T1000 (cell line): ENCODE data around the gene LKAAEAR1.

Source experiments
- DNase-seq: peaks from one replicate; lab custom pipeline; 2025; ENCODE audit warnings: mixed read lengths; lab: John Stamatoyannopoulos, UW

The LKAAEAR1 gene

GRCh38 chr20:64078934-64079272 is 5.3 kb downstream of the LKAAEAR1 start:
- no peak for DNase-seq

GRCh38 chr20:64077876-64078551 is 6.2 kb downstream of the LKAAEAR1 start:
- no peak for DNase-seq

GRCh38 chr20:64077541-64077875 is 6.7 kb downstream of the LKAAEAR1 start:
- no peak for DNase-seq

- DNase-seq, result no peak
Observed at GRCh38 chr20:64077094-64077493, 7.1 kb downstream of the LKAAEAR1 start.

- no peak for DNase-seq
Observed at GRCh38 chr20:64076061-64076997, 7.9 kb downstream of the LKAAEAR1 start.

GRCh38 chr20:64075556-64075955 is 8.6 kb downstream of the LKAAEAR1 start:
- no peak for DNase-seq

- DNase-seq, result no peak
Observed at GRCh38 chr20:64074963-64075362, 9.2 kb downstream of the LKAAEAR1 start.

- DNase-seq, result no peak
Observed at GRCh38 chr20:64074184-64074789, 9.9 kb downstream of the LKAAEAR1 start.

GRCh38 chr20:64073476-64074183 is 10.6 kb downstream of the LKAAEAR1 start:
- DNase-seq, result no peak

GRCh38 chr20:64072498-64073063 is 11.6 kb downstream of the LKAAEAR1 start:
- DNase-seq, result no peak

GRCh38 chr20:64071341-64072332 is 12.6 kb downstream of the LKAAEAR1 start:
- no peak for DNase-seq

- no peak for DNase-seq
Observed at GRCh38 chr20:64070244-64070993, 13.8 kb downstream of the LKAAEAR1 start.

- DNase-seq, result no peak
Observed at GRCh38 chr20:64069614-64070243, 14.5 kb downstream of the LKAAEAR1 start.

- no peak for DNase-seq
Observed at GRCh38 chr20:64069209-64069613, 15.0 kb downstream of the LKAAEAR1 start.

- no peak for DNase-seq
Observed at GRCh38 chr20:64068386-64069208, 15.6 kb downstream of the LKAAEAR1 start.

GRCh38 chr20:64067733-64068307 is 16.4 kb downstream of the LKAAEAR1 start:
- DNase-seq, result no peak

- DNase-seq, result no peak
Observed at GRCh38 chr20:64067005-64067632, 17.1 kb downstream of the LKAAEAR1 start.

- DNase-seq, result peak; percentile 13
Observed at GRCh38 chr20:64065974-64066343, 18.2 kb downstream of the LKAAEAR1 start.
